Neural progenitor cell (in vitro differentiated cells): Measurements from ENCODE around the gene IRX3. TPM values are rescaled to one million over a fixed set of nuclear protein-coding genes. Genes with fewer than 3 reads are reported as not detected.

Experiments
- DNase-seq: peaks from one replicate; pipeline ENCODE4 v3.0.0-alpha.2; 2016; ENCODE audit warnings: low spot score
- H2AFZ ChIP-seq: fragments of 200-600 bp; sonication (generic); replicated peaks from 2 replicates; pipeline ENCODE4 v1.6.1; 2016; ENCODE audit warnings: antibody characterized with exemption
- H3F3A ChIP-seq: fragments of 200-600 bp; sonication (generic); 2 replicates; pipeline ENCODE4 v1.6.1; 2016; ENCODE audit warnings: antibody characterized with exemption, low read depth
- H3K27ac ChIP-seq: fragments of 200-600 bp; sonication (generic); 2 replicates; pipeline ENCODE4 v1.5.1; 2016; ENCODE audit warnings: mild to moderate bottlenecking
- H3K27me3 ChIP-seq: fragments of 200-600 bp; sonication (generic); 2 replicates; pipeline ENCODE4 v1.6.1; 2016; ENCODE audit warnings: mild to moderate bottlenecking, moderate library complexity
- H3K36me3 ChIP-seq: fragments of 200-600 bp; sonication (generic); 2 replicates; pipeline ENCODE4 v1.5.1; 2016
- H3K4me1 ChIP-seq: fragments of 200-600 bp; sonication (generic); 2 replicates; pipeline ENCODE4 v1.6.1; 2016; ENCODE audit warnings: mixed run types
- H3K4me2 ChIP-seq: fragments of 200-600 bp; sonication (generic); 2 replicates; pipeline ENCODE4 v1.6.1; 2016
- H3K4me3 ChIP-seq: fragments of 200-600 bp; sonication (generic); 2 replicates; pipeline ENCODE4 v1.5.1; 2016
- H3K79me2 ChIP-seq: fragments of 200-600 bp; sonication (generic); 2 replicates; pipeline ENCODE4 v1.6.1; 2016; ENCODE audit warnings: low read depth
- H3K9ac ChIP-seq: fragments of 200-600 bp; sonication (generic); 2 replicates; pipeline ENCODE4 v1.6.1; 2016
- H3K9me3 ChIP-seq: fragments of 200-600 bp; sonication (generic); 2 replicates; pipeline ENCODE4 v1.5.1; 2016; ENCODE audit warnings: low read depth
- H4K20me1 ChIP-seq: fragments of 200-600 bp; sonication (generic); 2 replicates; pipeline ENCODE4 v1.6.1; 2016; ENCODE audit warnings: low read depth
- H3K27ac Mint-ChIP-seq: 3 replicates; pipeline ENCODE4 v1.8.0; 2021; ENCODE audit warnings: mixed read lengths
- H3K27me3 Mint-ChIP-seq: 2 replicates; pipeline ENCODE4 v1.8.0; 2022; ENCODE audit warnings: low read depth, mild to moderate bottlenecking, inconsistent platforms, moderate library complexity, mixed read lengths; ENCODE audit not compliant: insufficient read depth
- H3K36me3 Mint-ChIP-seq: 3 replicates; pipeline ENCODE4 v1.8.0; 2021; ENCODE audit warnings: mixed read lengths
- H3K4me1 Mint-ChIP-seq: 3 replicates; pipeline ENCODE4 v1.8.0; 2021; ENCODE audit warnings: mixed read lengths
- H3K4me3 Mint-ChIP-seq: 3 replicates; pipeline ENCODE4 v1.8.0; 2021; ENCODE audit warnings: mild to moderate bottlenecking, moderate library complexity, mixed read lengths
- H3K9me3 Mint-ChIP-seq: 3 replicates; pipeline ENCODE4 v1.8.0; 2020; ENCODE audit warnings: mixed read lengths
- EZH2 ChIP-seq: fragments of 200-600 bp; sonication (generic); IDR thresholded peaks from 2 replicates; pipeline ENCODE4 v1.6.1; 2017; ENCODE audit warnings: antibody characterized with exemption, mild to moderate bottlenecking, moderate library complexity
- EZH2phosphoT487 ChIP-seq: fragments of 200-600 bp; sonication (generic); IDR thresholded peaks from 2 replicates; pipeline ENCODE4 v1.6.1; 2017; ENCODE audit warnings: antibody characterized with exemption
- total RNA-seq: library from RNA; depleted of rRNA; stranded (reverse); fragments of >200 nt; gene quantifications from 2 replicates; pipeline ENCODE4 v1.2.3, GENCODE V29; 2015; ENCODE audit warnings: low replicate concordance
- TF ChIP-seq, protein P1 (sequence below): fragments of 200-600 bp; sonication (generic); IDR thresholded peaks from 2 replicates; pipeline ENCODE4 v1.5.1; 2017; ENCODE audit warnings: antibody characterized with exemption, mild to moderate bottlenecking

The IRX3 gene
- total RNA-seq, 1 donor from 2014 or later = 9.1 TPM

DNA sequence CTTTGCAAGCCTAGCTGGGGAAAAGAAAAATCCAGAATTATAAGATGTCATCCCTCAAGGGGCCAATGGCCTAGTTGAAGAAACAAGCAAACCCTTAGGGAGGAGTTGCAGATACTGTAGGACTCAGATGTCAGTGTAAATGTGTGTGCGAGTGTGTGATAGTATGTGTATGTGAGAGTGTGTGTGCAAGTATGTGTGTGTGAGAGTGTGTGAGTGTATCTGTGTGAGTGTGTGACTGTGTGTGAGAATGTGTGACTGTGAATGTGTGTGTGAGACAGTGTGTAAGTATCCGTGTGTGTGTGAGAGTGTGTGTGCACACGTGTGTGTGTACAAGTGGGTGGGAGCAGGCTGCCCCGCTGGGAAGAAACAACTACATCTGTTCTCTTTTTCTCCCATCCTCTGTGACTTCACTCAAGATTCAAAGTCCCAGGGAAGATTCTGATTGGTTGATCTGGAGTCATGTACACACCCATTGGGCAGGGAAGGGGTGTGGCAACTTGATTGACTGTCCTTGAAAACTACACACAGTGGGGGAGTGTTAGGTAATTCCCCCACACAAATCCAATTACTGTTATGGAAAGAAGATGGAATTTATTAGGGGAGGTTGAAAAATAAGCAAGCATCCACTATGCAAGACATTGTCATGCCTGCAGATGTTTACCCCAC lies 40.7 kb downstream of the IRX3 start:
- H2AFZ ChIP-seq = no peak overlapping the region
- no peak overlapping the region for H3K4me3 ChIP-seq
- no peak overlapping the region for H3K27ac ChIP-seq
- H3K27ac Mint-ChIP-seq = no peak overlapping the region
- no peaks in the 10 kb centered on the region for H3K79me2 ChIP-seq
- no peak overlapping the region for H3K4me3 Mint-ChIP-seq
- H3K27me3 ChIP-seq = no peaks in the 10 kb centered on the region
- H3K4me1 Mint-ChIP-seq = peaks cover 12% of the 10 kb centered on the region
- H3K4me1 ChIP-seq = peaks cover 4% of the 10 kb centered on the region
- no peaks in the 10 kb centered on the region for H3K36me3 ChIP-seq
- H3K9me3 ChIP-seq = no peaks in the 10 kb centered on the region
- TF ChIP-seq EZH2 (no peak), EZH2phosphoT487 (no peak)
- TF ChIP-seq, protein P1, sequence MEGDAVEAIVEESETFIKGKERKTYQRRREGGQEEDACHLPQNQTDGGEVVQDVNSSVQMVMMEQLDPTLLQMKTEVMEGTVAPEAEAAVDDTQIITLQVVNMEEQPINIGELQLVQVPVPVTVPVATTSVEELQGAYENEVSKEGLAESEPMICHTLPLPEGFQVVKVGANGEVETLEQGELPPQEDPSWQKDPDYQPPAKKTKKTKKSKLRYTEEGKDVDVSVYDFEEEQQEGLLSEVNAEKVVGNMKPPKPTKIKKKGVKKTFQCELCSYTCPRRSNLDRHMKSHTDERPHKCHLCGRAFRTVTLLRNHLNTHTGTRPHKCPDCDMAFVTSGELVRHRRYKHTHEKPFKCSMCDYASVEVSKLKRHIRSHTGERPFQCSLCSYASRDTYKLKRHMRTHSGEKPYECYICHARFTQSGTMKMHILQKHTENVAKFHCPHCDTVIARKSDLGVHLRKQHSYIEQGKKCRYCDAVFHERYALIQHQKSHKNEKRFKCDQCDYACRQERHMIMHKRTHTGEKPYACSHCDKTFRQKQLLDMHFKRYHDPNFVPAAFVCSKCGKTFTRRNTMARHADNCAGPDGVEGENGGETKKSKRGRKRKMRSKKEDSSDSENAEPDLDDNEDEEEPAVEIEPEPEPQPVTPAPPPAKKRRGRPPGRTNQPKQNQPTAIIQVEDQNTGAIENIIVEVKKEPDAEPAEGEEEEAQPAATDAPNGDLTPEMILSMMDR = no peak
- H3F3A ChIP-seq = no peaks in the 10 kb centered on the region
- no peaks in the 10 kb centered on the region for H3K36me3 Mint-ChIP-seq
- H3K27me3 Mint-ChIP-seq = peaks cover 15% of the 10 kb centered on the region
- no peak overlapping the region for H3K4me2 ChIP-seq
- no peaks in the 10 kb centered on the region for H4K20me1 ChIP-seq
- H3K9me3 Mint-ChIP-seq = peaks cover 10% of the 10 kb centered on the region
- no peak for DNase-seq
- no peak overlapping the region for H3K9ac ChIP-seq

DNA sequence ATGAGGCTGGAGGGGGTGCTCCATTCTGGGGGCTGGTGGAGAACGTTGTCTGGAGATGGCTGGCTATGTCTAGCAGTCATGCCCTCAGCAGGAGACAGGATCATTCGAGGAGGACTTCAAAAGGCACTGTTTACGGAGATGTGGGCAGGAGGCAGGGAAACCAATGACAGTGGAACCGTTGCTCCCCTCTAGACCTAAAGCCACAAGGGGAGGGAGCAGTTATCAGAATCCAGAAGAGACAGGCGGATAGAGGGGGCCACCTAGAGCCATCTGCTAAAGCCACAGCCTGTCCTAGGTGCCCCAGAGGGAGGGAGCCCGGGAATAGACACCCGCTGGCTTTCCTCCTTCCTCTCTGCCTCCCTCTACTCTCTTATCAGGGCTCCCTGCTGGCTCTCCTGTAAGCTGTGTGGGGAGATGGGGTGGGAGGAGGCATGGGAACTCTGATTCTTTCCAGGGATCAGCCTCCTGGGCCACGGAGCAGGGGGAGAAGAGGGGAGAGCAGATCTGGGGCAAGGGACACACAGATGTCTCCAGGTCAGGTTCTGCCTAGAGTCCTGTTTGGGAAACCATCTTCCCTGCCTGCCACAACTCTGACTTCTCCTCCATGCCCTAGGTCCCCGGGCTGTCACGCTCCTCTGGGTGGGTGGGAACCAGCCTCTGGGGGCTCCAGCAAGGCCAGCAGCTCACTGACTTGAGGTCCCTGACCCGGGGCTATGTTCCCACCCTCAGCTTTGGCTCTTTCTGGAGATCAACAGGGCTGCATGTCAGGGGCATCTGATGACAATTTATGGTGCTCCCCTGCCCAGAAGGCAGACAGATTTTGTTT lies 42.3 kb downstream of the IRX3 start:
- Histone ChIP-seq H3K36me3 (no peaks in the 10 kb centered on the region), H2AFZ (no peak overlapping the region), H3K9me3 (no peaks in the 10 kb centered on the region), H3K27me3 (no peaks in the 10 kb centered on the region), H3F3A (no peaks in the 10 kb centered on the region), H4K20me1 (no peaks in the 10 kb centered on the region), H3K27ac (no peak overlapping the region), H3K4me2 (no peak overlapping the region), H3K4me1 (peaks cover 4% of the 10 kb centered on the region), H3K9ac (no peak overlapping the region), H3K4me3 (no peak overlapping the region), H3K79me2 (no peaks in the 10 kb centered on the region)
- Mint-ChIP-seq H3K27ac (no peak overlapping the region), H3K36me3 (no peaks in the 10 kb centered on the region), H3K27me3 (peaks cover 12% of the 10 kb centered on the region), H3K4me1 (peaks cover 16% of the 10 kb centered on the region), H3K4me3 (no peak overlapping the region), H3K9me3 (peaks cover 10% of the 10 kb centered on the region)
- TF ChIP-seq EZH2 = no peak
- no peak for TF ChIP-seq EZH2phosphoT487
- TF ChIP-seq, protein P1 = no peak
- DNase-seq = no peak

DNA sequence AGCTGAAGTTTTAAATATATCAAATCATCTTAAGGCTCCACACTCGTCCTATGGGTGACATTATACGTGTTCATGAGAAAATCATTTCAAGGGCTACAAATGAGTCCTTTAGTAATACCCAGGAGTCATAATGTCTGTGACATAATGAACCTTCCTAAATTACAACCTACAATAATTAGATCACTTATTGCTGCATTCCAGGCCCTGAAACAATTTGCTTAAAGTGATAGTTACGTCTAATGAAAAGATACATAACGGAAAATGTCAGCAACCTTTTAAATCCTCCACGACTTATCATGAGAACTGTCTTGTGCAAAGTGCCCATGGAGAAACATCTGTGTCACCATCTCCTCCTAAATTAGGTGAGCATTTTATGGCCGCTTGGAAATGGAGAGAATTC lies 43.4 kb downstream of the IRX3 start:
- Histone ChIP-seq H3K4me2 (no peak overlapping the region), H3K4me3 (no peak overlapping the region), H2AFZ (no peak overlapping the region), H3K27ac (no peak overlapping the region), H3K9ac (no peak overlapping the region), H3K4me1 (peaks cover 4% of the 10 kb centered on the region), H4K20me1 (no peaks in the 10 kb centered on the region), H3K27me3 (no peaks in the 10 kb centered on the region), H3K9me3 (no peaks in the 10 kb centered on the region), H3F3A (no peaks in the 10 kb centered on the region), H3K36me3 (no peaks in the 10 kb centered on the region), H3K79me2 (no peaks in the 10 kb centered on the region)
- H3K4me1 Mint-ChIP-seq = peaks cover 16% of the 10 kb centered on the region
- no peak overlapping the region for H3K4me3 Mint-ChIP-seq
- no peak overlapping the region for H3K27ac Mint-ChIP-seq
- TF ChIP-seq EZH2phosphoT487 (no peak), EZH2 (no peak)
- TF ChIP-seq, protein P1 = no peak
- H3K9me3 Mint-ChIP-seq = peaks cover 10% of the 10 kb centered on the region
- no peak for DNase-seq
- H3K36me3 Mint-ChIP-seq = no peaks in the 10 kb centered on the region
- peaks cover 12% of the 10 kb centered on the region for H3K27me3 Mint-ChIP-seq
